Stimulated activated CD8-positive, alpha-beta memory T cell treated with anti-CD3 and anti-CD28 coated beads, Interleukin-4, amount 100 ng/mL, for 1 hour (primary cell): ENCODE measurements around the gene CYP2J2.
"Not testable (repeated sequence)": the region's sequence is repeated elsewhere in the genome, so short reads cannot be mapped to it uniquely, and the experiment has no call there.

ENCODE experiments used
- DNase-seq, 2 donors: peaks; one replicate each; pipeline ENCODE4 v3.0.0-alpha.2; 2020; ENCODE audit warnings: low read depth in 2 of 2, low spot score in 1 of 2

Gene CYP2J2

DNA sequence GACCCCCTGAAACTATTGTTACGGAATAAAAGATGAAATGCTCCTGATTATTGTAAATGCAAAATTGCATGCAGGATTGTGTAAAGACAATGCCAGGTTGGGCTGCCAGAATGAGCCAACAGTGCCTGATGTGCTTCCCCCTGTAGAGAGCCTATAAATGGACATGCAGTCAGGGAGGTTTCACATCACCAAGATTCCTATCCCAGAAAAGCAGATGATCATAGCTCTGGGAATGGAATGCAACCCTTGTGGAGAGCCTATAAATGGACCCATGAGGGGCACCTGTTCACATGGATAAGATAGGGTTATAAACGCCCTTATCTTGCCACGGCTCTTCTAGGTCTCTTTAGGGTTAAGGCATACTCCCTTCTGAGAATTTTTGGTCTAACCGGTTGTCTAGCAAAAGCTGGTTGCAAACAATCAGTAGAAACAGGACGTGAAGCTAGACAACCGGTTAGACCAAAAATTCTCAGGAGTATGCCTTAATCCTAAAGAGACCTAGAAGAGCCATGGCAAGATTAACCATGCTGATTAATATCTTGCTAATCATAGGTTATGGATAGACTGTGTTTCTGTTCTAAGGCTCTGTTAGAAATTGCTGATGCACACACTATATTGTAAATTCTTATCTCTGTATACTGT lies 5.2 kb downstream of the CYP2J2 start:
- not testable (repeated sequence) for DNase-seq

- DNase-seq, result no peak
Observed at GRCh38 chr1:59919746-59920145, 6.8 kb downstream of the CYP2J2 start.

DNA sequence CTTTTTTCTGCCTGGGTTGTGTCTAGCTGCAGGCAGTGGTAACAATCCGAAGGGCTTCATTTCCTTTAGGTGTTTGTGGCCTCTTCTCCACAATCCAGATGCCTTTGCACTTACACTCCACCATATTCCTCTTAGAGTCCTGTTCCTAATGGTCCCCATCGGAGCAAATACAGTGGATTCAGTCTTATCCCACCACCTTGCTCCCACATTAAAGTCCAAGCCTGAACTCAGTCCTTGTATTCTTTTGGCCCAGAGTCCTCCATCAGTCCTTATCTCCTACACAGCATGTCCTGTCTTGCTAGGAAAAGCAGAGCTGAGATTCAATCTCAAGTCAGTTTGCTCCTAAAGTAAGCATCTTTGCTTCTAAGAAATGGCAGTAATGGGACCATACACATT lies 8.8 kb downstream of the CYP2J2 start:
- no peak for DNase-seq

DNA sequence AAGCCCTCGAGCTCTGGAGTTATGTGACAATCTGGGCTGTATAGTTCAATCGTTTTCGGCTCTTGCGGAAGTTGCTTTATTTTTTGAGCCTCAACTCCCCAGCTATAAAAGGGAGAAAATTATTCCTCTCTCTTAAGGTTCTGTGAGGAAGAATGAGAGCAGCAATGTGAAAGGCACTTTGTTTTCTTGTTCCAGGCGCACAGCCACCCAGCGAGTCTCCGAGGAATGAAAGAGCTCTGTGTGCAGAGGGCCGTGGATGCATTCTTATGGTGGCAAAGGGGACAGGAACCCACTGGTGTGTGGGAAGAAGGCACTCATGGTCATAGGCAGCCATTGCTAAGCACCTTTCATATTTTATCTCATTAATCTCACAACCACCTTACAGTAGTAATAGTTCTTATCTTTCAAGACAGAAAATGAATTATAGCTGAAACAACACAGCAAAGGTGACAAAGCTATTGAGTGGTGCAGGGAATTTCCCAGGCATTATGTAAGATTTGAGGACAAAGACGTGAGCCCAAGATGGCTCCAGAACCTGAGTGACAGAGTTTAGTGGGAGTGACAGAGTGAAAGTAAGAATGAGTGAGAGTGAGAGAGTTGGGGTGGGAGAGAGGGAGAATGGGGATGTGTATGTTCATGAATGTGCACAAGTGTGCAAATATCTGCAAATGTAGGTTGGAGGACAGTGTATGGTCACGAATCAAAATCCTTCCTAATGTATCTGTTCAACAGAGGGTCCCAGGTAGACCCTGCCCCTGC lies 9.4 kb downstream of the CYP2J2 start:
- DNase-seq, result no peak

GRCh38 chr1:59915516-59915915 lies 11.1 kb downstream of the CYP2J2 start:
- DNase-seq, result no peak

- DNase-seq, result not testable (repeated sequence)
Observed at GRCh38 chr1:59914791-59915286, 11.7 kb downstream of the CYP2J2 start.

DNA sequence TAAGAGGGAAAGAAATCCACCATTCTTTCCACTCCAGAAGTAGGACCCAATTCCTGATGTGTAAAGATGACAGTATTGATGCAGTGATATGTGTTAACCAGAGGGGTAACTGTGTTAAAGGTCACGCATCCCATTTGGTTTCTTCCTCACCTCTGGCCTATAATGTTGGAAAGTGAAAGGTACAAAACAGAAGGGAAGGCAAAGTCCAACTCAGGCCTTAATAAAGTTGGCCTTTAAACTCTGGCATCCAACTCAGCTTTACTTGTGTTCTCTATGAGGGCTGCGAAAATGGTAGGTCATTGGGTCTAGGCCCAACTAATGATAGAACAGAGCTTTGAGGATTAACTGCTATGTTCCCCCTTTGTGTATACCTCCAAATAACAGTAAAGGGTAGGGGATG lies 17.9 kb downstream of the CYP2J2 start:
- no peak for DNase-seq

GRCh38 chr1:59908084-59908483 lies 18.5 kb downstream of the CYP2J2 start:
- no peak for DNase-seq

GRCh38 chr1:59906931-59907330 lies 19.6 kb downstream of the CYP2J2 start:
- no peak for DNase-seq

DNA sequence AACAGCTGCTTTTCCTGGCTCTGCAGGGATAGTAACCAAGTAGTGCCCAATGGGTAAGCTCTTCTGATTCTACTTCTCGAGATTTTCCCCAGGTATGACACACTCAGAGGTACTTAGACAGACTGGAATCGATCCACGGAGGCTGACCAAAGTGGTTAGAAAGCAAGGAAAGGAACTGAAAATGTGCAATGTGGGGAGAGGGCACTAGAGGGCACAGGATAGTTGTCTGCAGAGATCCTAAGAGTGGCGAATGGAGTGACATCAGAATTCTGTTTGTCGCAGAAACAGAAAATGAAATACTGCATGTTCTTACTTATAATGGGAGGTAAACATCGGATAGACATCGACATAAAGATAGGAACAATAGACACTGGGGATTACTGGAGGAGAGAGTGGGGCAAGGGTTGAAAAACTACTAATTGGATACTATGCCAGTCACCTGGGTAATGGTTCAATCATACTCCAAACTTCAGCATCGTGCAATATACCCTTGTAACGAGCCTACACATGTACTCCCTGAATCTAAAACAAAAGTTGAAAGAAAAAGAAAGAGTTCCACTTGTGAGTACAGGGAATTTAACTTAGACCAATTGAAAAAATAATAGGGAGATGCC lies 23.3 kb downstream of the CYP2J2 start:
- DNase-seq, result no peak

DNA sequence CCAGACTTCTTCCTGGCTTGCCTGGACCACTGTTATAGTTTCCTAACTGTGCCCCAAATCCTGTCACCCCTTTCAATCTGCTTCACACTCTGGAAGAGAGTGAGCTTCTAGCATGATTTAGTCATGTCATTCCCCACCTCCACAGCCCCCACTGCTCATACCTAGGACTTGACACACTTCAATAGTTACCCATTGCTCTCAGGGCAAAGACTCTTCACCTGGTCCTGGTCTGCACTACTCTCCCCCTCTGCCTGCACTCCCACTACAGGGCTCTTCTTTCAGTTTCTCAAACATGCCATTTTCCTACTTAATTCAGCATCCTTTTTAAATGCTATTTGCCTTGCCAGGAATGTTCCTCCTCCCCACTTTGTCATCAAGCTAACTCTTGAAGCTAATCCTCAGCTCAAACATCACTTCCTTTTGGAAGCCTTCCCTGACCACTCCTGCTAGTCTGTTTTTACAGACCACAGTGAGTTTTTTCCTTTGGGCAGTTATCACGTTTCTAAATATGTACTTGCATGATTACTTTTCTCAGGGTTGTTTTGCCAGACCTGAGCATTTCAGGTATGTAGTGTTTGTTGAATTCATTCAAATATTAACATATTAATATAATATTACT lies 24.7 kb downstream of the CYP2J2 start:
- no peak for DNase-seq

- no peak for DNase-seq
Observed at GRCh38 chr1:59900640-59901039, 25.9 kb downstream of the CYP2J2 start.

DNA sequence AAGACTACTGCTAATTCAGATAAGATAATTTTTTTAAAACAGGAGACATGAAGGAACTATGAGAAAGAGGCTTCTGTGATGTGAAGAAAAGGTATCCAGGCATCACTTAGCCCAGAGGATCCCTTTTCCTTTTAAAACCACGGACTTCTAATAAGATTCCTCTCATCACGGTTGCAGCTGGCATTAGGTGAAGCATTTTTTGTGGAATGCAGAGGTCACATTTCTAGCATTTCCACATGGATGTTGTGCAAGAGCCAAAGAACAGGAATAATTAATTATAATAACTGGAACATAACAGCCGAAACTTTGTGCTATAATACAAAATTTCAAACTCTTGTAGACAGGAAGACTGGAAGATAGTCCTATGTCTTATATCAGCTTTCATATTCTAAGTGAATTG lies 27.6 kb downstream of the CYP2J2 start:
- no peak for DNase-seq

GRCh38 chr1:59897165-59897564 lies 29.4 kb downstream of the CYP2J2 start:
- no peak for DNase-seq

GRCh38 chr1:59892841-59893811 lies 33.4 kb downstream of the CYP2J2 start:
- no peak for DNase-seq

DNA sequence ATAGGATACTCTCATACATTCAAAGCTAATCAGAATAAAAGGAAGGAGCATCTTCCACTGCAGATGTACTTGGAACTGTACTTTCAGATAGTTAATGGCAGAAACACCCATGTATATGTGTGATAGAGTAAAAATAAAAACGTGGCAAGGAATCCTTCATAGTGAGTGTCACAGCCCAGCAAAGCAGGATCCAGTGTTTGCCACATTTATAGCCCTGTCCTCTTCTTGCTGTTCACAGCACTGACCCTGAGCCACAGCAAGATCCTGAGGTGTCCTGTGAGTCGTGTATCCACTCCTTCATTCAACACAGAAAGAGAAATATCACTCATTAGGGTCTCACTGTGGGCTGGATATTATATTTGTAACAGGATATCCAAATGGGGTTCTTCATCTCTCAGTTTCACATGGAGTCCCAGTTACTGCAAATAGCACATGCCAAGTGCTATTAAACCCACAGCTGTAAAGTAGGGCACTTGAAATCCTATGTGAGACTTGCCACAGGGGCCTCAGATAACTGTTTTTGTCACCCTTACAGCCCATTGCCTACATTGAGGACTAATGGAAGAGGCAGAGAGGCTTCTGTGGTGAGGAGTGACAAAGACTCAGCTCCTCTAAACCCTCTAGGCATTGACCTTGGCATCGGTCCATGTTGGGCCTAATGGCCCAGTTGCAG lies 41.3 kb downstream of the CYP2J2 start:
- no peak for DNase-seq

DNA sequence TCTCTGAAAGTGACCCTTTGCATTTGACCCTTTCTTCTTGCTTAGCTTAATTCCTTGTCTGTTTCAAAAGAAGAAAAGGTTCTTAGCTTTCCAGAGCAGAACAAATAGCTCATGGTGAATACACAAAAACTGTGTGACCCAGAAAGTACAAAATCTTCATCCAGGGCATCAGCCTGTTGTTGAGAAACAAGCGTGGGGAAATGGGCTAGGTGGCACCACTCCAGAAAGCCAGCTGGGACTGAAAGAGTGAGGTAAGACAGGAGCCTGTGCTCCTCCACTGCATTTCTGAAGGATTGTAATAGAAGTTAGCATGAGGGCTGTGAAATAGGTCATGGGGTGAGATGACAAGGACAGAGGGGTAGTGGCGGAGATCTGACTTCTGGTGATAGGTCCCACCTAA lies 45.8 kb downstream of the CYP2J2 start:
- DNase-seq, result no peak

DNA sequence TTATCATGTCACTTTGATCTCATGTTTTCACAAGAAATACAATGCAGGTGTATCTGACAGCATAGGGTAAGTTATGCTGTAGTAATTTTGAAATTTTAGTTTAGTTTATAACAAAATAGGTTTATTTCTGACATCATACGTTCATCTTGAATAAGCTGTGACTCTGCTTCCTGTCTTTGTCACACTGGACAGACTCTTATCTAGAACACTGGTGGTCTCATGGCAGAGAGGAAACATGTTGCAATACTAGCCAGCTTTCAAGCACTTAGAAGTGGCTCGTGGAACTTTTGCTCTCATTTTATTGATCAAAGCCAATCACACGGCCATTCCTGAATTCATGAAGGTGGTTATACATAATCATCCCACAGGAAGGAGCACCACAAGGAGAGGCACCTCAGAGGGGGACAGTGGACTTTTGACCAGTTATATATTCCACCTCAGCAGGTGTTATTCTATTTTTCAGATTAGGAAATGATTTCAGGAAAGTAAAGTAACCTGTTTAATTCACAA lies 46.5 kb downstream of the CYP2J2 start:
- DNase-seq, result no peak

DNA sequence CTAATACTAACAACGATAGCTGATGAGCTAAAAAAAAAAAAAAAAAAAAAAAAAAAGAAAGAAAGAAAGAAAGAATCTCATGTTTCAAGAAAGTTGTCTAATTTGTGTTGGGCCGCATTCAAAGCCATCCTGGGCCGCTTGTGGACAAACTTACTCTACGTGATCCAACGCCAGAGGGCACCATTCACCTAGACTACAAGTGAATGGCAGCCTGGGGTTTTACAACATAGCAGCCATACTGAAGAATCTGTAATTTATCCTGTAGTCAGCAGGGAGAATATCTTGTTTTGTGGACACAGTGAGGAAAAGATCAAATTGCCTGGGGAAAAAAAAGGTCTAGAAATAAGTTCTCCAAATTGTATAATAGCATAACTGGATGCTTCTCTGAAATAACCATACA lies 47.0 kb downstream of the CYP2J2 start:
- DNase-seq, result peak in 1 of 2 donors; percentile 9

DNA sequence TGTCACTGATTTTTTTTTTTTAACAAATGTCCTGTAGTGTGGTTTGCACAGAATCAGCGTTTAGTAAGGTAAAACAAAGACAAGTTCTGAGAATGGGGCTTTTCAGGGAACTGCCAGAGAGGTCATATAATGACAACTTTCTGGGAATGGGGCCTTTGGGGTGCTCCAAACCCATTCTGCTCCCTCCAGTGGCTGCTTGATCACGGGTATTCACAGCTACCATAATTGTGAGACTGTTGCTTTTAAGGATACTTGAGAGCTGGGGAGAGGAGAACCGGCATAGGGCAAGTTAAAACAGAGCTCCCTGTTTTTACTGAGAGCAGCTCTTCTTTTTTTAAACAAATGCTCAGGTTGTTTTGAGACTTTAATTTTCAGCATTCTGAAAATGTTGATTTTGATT lies 48.2 kb downstream of the CYP2J2 start:
- DNase-seq, result no peak
